IPS DF 4.7 (cell line): ENCODE data around the gene TXNL4B.
"Not testable (repeated sequence)": the region's sequence is repeated elsewhere in the genome, so short reads cannot be mapped to it uniquely, and the experiment has no call there.

Experiments used
- DNase-seq: peaks from one replicate; pipeline ENCODE4 v3.0.0-alpha.2; 2013; ENCODE audit warnings: low spot score; ENCODE audit errors: extremely low read depth

TXNL4B gene

GRCh38 chr16:72073560-72074230 is 19.7 kb downstream of the TXNL4B start:
- DNase-seq: no peak

- no peak for DNase-seq
These were observed 20.7 kb downstream of the TXNL4B start for GRCh38 chr16:72072514-72073342.

GRCh38 chr16:72068930-72069329 is 24.5 kb downstream of the TXNL4B start:
- DNase-seq: no peak

- no peak for DNase-seq
These were observed 26.7 kb downstream of the TXNL4B start for GRCh38 chr16:72066747-72067146.

- no peak for DNase-seq
These were observed 29.0 kb downstream of the TXNL4B start for GRCh38 chr16:72064361-72064894.

- DNase-seq: no peak
These were observed 31.9 kb downstream of the TXNL4B start for GRCh38 chr16:72061564-72061963.

GRCh38 chr16:72060405-72060804 is 33.0 kb downstream of the TXNL4B start:
- DNase-seq: no peak

- not testable (repeated sequence) for DNase-seq
These were observed 34.4 kb downstream of the TXNL4B start for GRCh38 chr16:72059060-72059459.

- not testable (repeated sequence) for DNase-seq
These were observed 36.1 kb downstream of the TXNL4B start for GRCh38 chr16:72057313-72057712.

GRCh38 chr16:72055911-72056310 is 37.5 kb downstream of the TXNL4B start:
- no peak for DNase-seq

- DNase-seq: not testable (repeated sequence)
These were observed 39.1 kb downstream of the TXNL4B start, which contains the start of gene HP for GRCh38 chr16:72054254-72054847. Gene HP (plus strand): TSS chr16:72054505. CDS start chr16:72054653, 148 bp downstream.

GRCh38 chr16:72051818-72052217 is 41.6 kb downstream of the TXNL4B start:
- no peak for DNase-seq

GRCh38 chr16:72050769-72051464 is 42.5 kb downstream of the TXNL4B start:
- no peak for DNase-seq

- DNase-seq: no peak
These were observed 44.3 kb downstream of the TXNL4B start for GRCh38 chr16:72049110-72049509.

- no peak for DNase-seq
These were observed 48.5 kb downstream of the TXNL4B start for GRCh38 chr16:72044825-72045359.

- no peak for DNase-seq
These were observed 49.1 kb downstream of the TXNL4B start for GRCh38 chr16:72044296-72044695.

GRCh38 chr16:72043539-72043938 is 49.9 kb downstream of the TXNL4B start:
- DNase-seq: no peak

GRCh38 chr16:72043058-72043457 is 50.4 kb downstream of the TXNL4B start:
- DNase-seq: no peak

GRCh38 chr16:72042157-72042660 is 51.2 kb downstream of the TXNL4B start:
- no peak for DNase-seq

- DNase-seq: no peak
These were observed 57.3 kb downstream of the TXNL4B start for GRCh38 chr16:72036098-72036497.
